OCI-LY3 (cell line): Measurements from ENCODE around the gene WDR37.

ENCODE experiments used
- H2AFZ ChIP-seq: fragments of 200-600, 300-600 bp; shearing (Covaris generic); 2 replicates; pipeline ENCODE4 v1.6.0; 2014; ENCODE audit warnings: antibody characterized with exemption, low read depth, low read length
- H3K27ac ChIP-seq: fragments of 200-600, 300-600 bp; sonication (generic); 2 replicates; pipeline ENCODE4 v1.5.1; 2014; ENCODE audit warnings: mild to moderate bottlenecking, low read length, moderate library complexity, mixed read lengths
- H3K27me3 ChIP-seq: fragments of 200-600, 300-600 bp; sonication (generic); 2 replicates; pipeline ENCODE4 v1.6.1; 2014; ENCODE audit warnings: low read depth, low read length, mixed read lengths
- H3K36me3 ChIP-seq: fragments of 200-600, 300-600 bp; sonication (generic); replicated peaks from 2 replicates; pipeline ENCODE3; 2014; ENCODE audit warnings: low read depth, low read length, mixed read lengths
- H3K4me1 ChIP-seq: fragments of 300-600, 200-600 bp; sonication (generic); 2 replicates; pipeline ENCODE4 v1.6.1; 2014; ENCODE audit warnings: low read length, mixed read lengths
- H3K4me2 ChIP-seq: fragments of 200-600, 300-600 bp; sonication (generic); 2 replicates; pipeline ENCODE4 v1.6.1; 2014; ENCODE audit warnings: low read length, mixed read lengths
- H3K4me3 ChIP-seq: fragments of 300-600, 200-600 bp; sonication (generic); 2 replicates; pipeline ENCODE4 v1.5.1; 2014; ENCODE audit warnings: antibody characterized with exemption, mild to moderate bottlenecking, low read length, moderate library complexity
- H3K79me2 ChIP-seq: fragments of 300-600, 200-600 bp; shearing (Covaris generic); 2 replicates; pipeline ENCODE4 v1.6.1; 2014; ENCODE audit warnings: mild to moderate bottlenecking, low read length, mixed read lengths
- H3K9ac ChIP-seq: fragments of 300-600, 200-600 bp; shearing (Covaris generic); 2 replicates; pipeline ENCODE4 v1.6.0; 2014; ENCODE audit warnings: mild to moderate bottlenecking, low read length, moderate library complexity
- H3K9me3 ChIP-seq: fragments of 200-600, 300-600 bp; shearing (Covaris generic); 2 replicates; pipeline ENCODE4 v1.6.1; 2014; ENCODE audit warnings: low read length, mixed read lengths; ENCODE audit not compliant: insufficient read depth
- H4K20me1 ChIP-seq: fragments of 200-600, 300-600 bp; sonication (generic); 2 replicates; pipeline ENCODE4 v1.6.1; 2016; ENCODE audit warnings: low read length, mixed read lengths; ENCODE audit not compliant: insufficient read depth
- CTCF ChIP-seq: fragments of 200-600, 300-600 bp; sonication (generic); IDR thresholded peaks from 2 replicates; pipeline ENCODE4 v1.5.1; 2014; ENCODE audit warnings: antibody characterized with exemption, low read length, low read depth
- EZH2phosphoT487 ChIP-seq: fragments of 200-600 bp; shearing (Covaris generic); IDR thresholded peaks from 2 replicates; pipeline ENCODE4 v1.6.1; 2018; ENCODE audit warnings: antibody characterized with exemption, mixed run types, low read depth

WDR37 gene

GRCh38 chr10:1122349-1122748, 66.2 kb downstream of the WDR37 start:
- peaks cover 8% of the 10 kb centered on the region for H3K4me1 ChIP-seq
- no peak overlapping the region for H3K4me3 ChIP-seq
- H3K9ac ChIP-seq = no peak overlapping the region
- H4K20me1 ChIP-seq = no peaks in the 10 kb centered on the region
- no peaks in the 10 kb centered on the region for H3K27me3 ChIP-seq
- no peak overlapping the region for H3K4me2 ChIP-seq
- no peak overlapping the region for H2AFZ ChIP-seq
- H3K9me3 ChIP-seq = no peaks in the 10 kb centered on the region
- H3K27ac ChIP-seq = no peak overlapping the region
- no peak for TF ChIP-seq EZH2phosphoT487
- no peak for TF ChIP-seq CTCF
- peaks cover 17% of the 10 kb centered on the region for H3K36me3 ChIP-seq
- H3K79me2 ChIP-seq = no peaks in the 10 kb centered on the region

- H2AFZ ChIP-seq = no peak overlapping the region
- H3K79me2 ChIP-seq = no peaks in the 10 kb centered on the region
- no peak overlapping the region for H3K4me3 ChIP-seq
- H3K9me3 ChIP-seq = no peaks in the 10 kb centered on the region
- H3K9ac ChIP-seq = no peak overlapping the region
- H3K27ac ChIP-seq = no peak overlapping the region
- peaks cover 20% of the 10 kb centered on the region for H3K36me3 ChIP-seq
- H3K4me2 ChIP-seq = no peak overlapping the region
- H3K27me3 ChIP-seq = no peaks in the 10 kb centered on the region
- no peaks in the 10 kb centered on the region for H4K20me1 ChIP-seq
- TF ChIP-seq EZH2phosphoT487 (no peak), CTCF (no peak)
- H3K4me1 ChIP-seq = peaks cover 8% of the 10 kb centered on the region
These were observed 67.0 kb downstream of the WDR37 start for GRCh38 chr10:1123198-1123597.

- Histone ChIP-seq H3K27me3 (no peaks in the 10 kb centered on the region), H3K4me1 (peaks cover 8% of the 10 kb centered on the region), H3K4me3 (no peak overlapping the region), H2AFZ (no peak overlapping the region), H3K4me2 (no peak overlapping the region), H3K9me3 (no peaks in the 10 kb centered on the region), H3K79me2 (no peaks in the 10 kb centered on the region), H3K36me3 (peaks cover 21% of the 10 kb centered on the region), H3K9ac (no peak overlapping the region), H3K27ac (no peak overlapping the region), H4K20me1 (no peaks in the 10 kb centered on the region)
- TF ChIP-seq CTCF (no peak), EZH2phosphoT487 (no peak)
These were observed 67.8 kb downstream of the WDR37 start for GRCh38 chr10:1123972-1124371.

- peaks cover 26% of the 10 kb centered on the region for H3K36me3 ChIP-seq
These were observed 68.6 kb downstream of the WDR37 start for GRCh38 chr10:1124796-1125195.

More at GRCh38 chr10:1124796-1125195, 68.6 kb downstream of the WDR37 start:
- H3K4me1 ChIP-seq = peaks cover 8% of the 10 kb centered on the region
- no peak overlapping the region for H3K9ac ChIP-seq
- no peak overlapping the region for H2AFZ ChIP-seq
- H3K79me2 ChIP-seq = no peaks in the 10 kb centered on the region
- H3K9me3 ChIP-seq = no peaks in the 10 kb centered on the region
- H3K27me3 ChIP-seq = no peaks in the 10 kb centered on the region
- no peak overlapping the region for H3K4me2 ChIP-seq
- H3K4me3 ChIP-seq = no peak overlapping the region
- TF ChIP-seq EZH2phosphoT487 = no peak
- TF ChIP-seq CTCF = no peak
- no peak overlapping the region for H3K27ac ChIP-seq
- H4K20me1 ChIP-seq = no peaks in the 10 kb centered on the region
